Activated naive CD4-positive, alpha-beta T cell (primary cell): ENCODE measurements around the gene INPP5A.
"Not testable (repeated sequence)": the region's sequence is repeated elsewhere in the genome, so short reads cannot be mapped to it uniquely, and the experiment has no call there.

Source experiments
- DNase-seq, 4 experiments: peaks; one replicate each; lab custom pipeline; 2025; lab: John Stamatoyannopoulos, UW

INPP5A gene, protein sequence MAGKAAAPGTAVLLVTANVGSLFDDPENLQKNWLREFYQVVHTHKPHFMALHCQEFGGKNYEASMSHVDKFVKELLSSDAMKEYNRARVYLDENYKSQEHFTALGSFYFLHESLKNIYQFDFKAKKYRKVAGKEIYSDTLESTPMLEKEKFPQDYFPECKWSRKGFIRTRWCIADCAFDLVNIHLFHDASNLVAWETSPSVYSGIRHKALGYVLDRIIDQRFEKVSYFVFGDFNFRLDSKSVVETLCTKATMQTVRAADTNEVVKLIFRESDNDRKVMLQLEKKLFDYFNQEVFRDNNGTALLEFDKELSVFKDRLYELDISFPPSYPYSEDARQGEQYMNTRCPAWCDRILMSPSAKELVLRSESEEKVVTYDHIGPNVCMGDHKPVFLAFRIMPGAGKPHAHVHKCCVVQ

DNA sequence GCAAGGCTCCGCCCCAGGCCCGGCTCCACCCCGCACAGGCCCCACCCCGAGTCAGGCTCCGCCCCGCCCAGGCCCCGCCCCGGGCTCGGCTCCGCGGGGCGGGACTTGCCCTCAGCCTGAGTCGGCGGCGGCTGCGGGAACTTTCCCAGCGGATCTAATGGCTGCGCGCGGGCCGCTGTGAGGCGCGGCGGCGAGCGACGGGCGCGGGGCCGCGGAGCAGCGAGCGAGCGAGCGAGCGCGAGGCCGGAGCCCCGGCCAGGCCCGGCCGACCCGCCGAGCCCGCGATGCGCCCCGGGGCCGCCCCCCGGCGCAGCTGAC, at the start of gene INPP5A:
INPP5A (plus strand) TSS at position 104 of the 318 bp plus-strand sequence. CDS start 310 bp downstream, outside the sequence.
- DNase-seq = no peak

GRCh38 chr10:132488231-132488821, 49.3 kb upstream of the INPP5A start:
- no peak for DNase-seq

GRCh38 chr10:132489053-132489703, 48.4 kb upstream of the INPP5A start:
- DNase-seq = no peak

DNA sequence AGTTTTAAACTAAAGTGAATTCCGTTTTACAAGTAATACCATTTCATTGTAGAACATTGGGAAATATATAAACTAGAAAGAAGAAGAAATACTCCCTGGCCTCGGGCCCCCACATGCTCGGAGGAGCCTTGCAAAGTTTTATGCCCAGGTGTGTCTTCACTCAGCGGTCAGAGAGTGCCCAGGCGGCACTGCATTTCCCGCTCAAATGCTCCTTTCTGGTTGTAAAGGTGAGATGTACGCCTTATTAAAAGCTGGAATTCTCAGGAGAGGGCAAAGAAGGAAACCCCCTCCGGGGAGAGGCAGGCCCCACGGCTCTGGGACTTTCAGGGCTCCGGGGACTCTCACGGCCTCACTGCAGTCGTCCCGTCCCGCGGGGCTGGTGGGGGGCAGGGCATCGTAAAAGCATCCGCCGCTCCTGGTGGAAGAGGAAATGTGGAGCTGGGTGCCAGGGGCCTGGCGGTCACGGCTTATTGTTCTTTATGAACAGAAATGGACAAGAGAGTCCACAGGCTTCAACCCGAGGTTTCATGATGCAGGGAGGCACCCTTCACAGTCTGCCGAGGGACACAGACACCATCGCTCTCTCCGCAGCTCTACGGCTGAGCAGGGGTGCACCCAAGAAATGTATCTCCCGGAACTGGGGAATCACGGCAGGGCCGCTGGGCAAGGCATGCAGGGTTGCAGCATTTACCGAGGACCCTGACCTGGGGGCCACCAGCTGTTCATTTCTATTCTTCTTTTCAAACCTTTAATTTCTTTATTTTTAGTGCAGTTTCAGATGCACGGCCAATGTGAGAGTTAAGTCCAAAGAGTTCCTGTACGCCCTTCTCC, 47.7 kb upstream of the INPP5A start:
- DNase-seq = no peak

GRCh38 chr10:132491534-132491933, 46.1 kb upstream of the INPP5A start:
- not testable (repeated sequence) for DNase-seq

DNA sequence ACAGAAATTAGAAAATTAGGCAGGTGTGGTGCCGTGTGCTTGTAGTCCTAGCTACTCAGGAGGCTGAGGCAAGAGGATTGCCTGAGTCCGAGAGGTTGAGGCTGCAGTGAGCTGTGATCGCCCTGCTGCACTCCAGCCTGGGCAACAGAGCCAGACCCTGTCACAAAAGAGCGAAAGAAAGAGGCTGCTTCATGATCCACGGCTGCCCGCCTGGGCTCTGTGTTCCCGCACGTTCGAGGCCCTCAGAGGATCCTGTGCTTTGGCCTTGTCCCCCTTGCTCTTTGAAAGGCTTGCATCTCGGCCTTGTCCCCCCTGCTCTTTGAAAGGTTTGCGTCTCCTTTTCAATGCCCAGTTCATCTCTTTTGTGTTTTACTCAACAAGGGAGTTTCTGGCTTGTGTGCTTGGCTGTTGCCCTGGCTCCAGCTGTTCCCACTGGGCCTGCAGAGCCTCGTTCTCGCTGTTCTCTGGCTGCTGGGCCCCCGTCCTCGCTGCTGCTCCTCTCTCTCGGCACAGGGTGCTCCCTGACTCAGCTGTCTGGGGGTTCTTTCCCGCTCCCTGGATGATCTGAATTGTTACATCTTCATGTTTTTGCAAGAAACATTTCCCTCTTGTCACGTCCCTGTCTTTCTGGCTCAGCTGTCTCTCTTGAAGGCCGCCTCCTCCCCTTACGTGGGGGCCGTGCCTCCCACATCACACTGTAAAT, 45.1 kb upstream of the INPP5A start:
- DNase-seq = no peak

DNA sequence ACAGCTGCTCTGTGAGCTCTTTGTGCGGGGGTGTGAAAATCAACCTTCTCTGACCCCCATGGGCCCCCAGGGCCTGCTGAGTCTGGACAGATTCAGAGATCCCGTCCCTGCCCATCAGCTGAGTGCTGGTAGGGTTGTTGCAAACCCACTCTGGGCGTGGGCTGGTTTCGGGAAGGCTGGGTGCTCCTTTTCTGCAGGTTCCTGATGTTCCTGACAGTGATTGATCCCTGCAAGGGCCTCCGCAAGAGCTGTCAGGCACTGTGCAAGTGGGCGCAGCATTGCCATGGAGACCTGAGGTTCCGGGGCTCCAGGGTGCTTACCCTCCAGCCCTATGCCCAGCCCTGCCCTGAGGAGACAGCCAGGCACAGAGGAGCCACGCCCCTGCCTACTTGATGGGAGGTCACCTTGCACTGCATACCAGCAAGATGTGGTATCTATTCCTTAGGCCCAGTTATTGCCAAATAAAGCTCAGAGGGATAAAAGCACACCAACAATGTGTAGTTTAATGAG, 44.3 kb upstream of the INPP5A start:
- DNase-seq = no peak

DNA sequence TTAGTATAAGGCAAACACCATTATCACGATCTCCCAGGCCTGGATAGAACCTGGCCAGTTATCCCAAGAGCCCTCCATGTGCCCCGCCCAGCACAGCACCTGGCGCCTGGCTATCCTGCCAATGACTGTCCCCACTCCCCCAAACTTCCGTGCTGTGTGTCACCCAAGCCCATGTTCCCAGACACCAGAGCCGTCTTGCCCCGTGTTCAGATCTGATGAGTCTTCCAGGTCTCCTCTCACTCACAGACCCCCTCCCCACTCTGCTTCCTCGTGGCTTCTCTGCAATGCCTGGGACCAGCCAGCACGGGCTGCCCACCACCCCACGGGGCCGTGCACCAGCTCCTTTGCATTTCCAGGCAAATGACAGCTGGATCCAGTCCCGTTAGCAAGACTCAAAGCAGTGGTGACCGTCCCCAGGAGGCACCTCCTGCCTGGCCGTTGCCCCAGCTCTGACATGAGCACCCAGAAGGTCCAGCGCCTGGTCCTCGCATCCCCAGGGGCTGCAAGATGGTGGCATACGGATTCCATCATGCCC, 43.8 kb upstream of the INPP5A start:
- DNase-seq = no peak

DNA sequence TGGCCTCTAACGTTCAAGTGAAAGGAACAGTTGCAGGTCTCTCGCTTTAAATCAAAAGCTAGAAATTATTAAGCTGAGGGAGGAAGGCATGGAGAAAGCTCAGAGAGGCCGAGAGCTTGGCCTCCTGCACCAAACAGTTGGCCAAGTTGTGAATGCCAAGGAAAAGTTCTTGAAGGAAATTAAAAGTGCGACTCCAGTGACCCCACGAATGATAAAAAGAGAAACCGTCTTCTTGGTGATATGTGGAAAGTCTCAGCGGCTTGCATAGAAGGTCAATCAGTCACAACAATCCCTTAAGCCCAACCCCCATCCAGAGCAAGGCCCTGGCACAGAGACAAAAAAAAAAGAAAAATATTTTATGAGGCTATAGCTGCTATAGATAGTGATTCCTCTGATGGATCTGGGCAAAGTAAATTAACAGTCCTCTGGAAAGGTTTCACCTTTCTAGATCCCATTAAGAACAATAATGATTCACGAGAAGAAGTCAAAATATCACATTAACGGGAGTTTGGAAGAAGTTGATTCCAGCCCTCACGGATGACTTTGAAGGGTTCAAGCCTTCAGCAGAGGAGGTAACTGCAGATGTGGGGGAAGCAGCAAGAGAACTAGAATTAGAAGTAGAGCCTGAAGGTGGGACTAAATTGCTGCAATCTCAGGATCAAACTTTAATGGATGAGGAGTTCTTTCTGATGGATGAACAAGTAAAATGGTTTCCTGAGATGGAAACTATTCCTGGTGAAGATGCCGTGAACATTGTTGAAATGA, 42.5 kb upstream of the INPP5A start:
- no peak for DNase-seq

DNA sequence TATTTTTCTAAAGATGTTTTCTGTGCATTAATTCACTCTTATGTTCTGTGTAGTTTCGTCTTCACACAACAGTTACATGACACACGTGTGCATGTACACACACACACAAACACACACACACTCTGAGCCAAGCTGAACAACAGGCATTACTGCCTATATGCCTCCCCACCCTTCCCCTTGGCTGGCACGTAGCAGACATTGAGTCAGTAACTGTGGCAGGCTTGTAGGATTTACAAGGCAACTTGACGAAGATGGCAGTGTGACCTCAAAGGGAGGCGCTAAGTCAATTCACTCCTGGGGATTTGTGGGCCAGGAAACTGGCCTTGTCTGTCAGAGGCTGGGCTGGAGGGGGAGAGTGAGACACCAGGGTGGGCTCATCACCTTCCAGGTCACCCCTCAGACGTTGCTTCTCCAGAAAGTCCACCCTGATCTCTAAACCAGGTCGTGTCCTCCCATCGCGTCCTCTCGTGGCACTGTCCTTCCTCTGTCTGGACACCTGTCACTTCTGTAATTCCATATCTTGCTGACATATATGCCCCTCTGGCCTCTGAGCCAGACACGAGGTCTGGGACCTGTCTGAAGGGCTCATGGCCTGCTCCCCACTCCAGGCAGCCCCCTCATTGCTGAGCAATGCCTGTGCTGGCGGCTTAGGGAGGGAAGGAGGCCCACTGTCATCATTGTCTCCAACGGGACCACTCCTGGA, 41.1 kb upstream of the INPP5A start:
- DNase-seq = no peak

DNA sequence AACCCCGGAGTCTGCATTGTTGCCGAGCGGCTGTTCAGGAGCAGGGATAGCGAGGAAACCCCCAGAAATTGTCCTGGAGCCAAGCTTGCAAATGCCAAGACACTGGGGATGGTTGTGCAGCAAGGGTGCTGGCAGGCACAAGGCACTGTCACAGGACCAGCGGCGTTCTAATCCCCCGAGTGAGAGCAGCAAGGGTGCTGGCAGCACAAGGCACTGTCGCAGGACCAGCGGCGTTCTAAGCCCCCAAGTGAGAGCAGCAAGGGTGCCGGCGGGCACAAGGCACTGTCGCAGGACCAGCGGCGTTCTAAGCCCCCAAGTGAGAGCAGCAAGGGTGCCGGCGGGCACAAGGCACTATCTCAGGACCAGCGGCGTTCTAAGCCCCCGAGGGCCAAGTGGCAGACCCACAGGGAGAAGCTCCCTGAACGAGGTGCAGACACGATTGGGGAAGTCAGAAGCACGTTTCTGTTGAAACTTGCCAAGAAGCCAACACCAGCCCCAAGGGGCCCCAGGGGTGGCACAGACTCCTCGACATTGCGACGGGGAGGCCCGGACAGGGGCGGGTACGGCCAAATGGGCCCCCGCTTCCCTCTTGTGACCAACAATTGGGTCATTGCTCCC, 40.4 kb upstream of the INPP5A start:
- no peak for DNase-seq

DNA sequence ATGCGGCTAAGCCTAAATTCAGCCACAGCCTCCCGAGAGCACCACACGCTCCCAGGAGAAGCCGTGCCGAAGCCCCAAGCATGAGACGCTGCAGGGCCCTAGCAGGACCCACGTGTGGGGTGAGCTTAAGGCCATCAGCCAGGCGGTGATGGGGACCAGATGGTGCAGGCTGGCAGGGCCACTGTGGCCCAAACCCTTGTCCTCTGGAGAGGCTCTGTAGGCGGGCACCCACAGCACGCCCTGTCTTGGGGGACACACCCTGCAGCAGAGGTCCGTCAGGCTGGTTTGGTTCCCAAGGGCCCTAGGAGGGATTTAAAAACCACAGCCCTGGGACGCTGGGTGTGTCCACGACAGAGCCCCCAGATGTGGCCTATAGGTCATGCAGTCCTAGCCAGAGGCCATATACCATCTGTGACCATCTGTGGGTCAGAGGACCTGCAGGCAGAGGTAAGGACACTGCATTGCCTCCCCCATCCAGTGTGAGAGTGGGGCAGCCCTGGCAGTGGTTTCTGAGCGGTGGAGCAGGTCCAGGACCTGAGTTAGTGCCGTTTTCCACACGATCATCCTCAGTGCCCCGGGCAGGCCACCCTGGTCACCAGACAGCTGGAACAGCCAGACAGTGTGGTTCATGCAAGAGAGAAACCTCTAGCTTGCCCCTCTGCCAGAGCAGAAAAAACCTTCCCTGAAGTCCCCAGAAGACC, 39.6 kb upstream of the INPP5A start:
- DNase-seq = no peak

GRCh38 chr10:132498562-132499366, 38.8 kb upstream of the INPP5A start:
- no peak for DNase-seq

DNA sequence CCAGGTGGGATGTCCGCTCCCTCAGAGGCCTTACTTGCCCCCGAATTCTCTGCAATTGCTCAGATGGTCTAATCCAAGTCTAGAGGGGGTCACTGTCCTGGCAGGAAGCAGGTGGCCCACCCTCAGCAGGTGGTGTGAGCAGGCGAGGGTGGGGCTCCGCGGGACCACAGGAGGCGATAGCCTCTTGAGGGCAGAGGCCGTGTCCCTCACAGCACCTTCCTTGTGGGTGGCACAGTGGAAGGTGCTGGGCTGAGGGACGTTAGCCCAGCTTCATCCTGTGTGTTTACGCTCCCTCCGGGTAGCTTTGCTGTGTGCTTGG, 38.3 kb upstream of the INPP5A start:
- no peak for DNase-seq

DNA sequence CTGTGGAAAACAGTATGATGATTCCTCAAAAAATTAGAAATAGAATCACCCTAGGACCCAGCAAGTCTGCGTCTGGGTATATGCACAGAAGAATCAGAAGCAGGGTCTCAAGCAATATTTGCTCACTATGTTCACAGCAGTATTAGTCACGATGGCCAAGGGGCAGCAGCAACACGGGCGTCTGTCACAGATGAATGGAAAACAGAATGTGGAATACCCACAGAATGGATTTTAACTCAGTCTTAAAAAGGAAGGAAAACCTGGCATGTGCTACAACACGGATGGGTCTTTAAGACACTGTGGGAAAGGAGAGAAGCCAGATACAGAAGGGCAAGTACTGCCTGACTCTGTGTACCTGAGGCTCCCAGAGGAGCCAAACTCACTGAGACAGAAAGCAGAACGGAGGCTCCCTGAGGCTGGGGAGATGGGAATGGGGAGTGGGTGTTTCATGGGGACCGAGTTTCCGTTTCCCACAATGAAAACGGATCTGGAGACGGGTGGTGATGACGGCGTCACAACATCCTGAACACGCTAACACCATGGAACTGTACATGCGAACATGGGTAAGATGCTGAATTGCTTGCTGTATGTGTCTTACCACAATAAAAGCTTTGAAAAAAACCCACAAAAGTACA, 36.7 kb upstream of the INPP5A start:
- DNase-seq = no peak

DNA sequence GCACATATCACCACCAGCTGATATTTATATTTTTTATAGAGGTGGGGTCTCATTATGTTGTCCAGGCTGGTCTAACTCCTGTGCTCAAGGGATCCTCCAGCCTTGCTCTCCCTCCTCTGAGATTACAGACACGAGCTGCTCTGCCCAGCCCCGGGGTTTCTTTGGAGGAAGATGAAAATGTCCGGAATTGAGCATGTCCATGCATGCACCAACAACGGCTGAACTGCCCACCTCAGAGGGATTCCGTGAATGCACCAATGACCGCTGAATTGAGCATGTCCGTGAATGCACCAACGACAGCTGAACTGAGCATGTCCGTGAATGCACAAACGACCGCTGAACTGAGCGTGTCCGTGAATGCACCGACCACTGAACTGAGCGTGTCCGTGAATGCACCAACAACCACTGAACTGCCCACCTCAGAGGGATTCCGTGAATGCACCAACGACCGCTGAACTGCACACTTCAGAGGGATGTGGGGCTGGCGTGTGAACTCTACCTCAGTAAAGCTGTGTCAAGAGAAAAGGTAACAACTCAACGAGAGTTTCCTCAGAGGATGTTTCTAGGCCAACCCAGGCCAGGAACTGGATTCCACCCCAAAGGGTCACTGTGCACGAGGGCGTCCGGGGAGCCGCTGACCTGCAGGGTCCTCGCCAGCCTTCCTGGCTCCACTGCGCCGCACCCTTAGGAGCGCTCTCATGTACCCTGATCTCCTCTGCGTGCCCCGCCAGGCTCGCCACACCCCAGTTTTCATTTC, 34.9 kb upstream of the INPP5A start:
- no peak for DNase-seq
